IMR-90 (cell line): ENCODE results near the gene OPTC. TPM values are rescaled to one million over a fixed set of nuclear protein-coding genes. Genes with fewer than 3 reads are reported as not detected.

Experiments
- ATAC-seq: fragments of 200-7000 bp; cut with Tn5 transposase; 2 replicates; pipeline ENCODE4 v1.9.1; 2020; ENCODE audit warnings: low read depth, mild to moderate bottlenecking, moderate library complexity
- BruUV-seq: library from RNA; stranded (reverse); fragments of 400-500 nt; replicated peaks from 2 replicates; lab custom pipeline; 2021; lab: Mats Ljungman, UMichigan
- CTCF ChIA-PET: fragments of 300-600 bp; formaldehyde crosslinking; extraction: SDS; loops from one replicate; lab custom pipeline; 2021; ENCODE audit warnings: antibody characterized with exemption; lab: Yijun Ruan, JAX
- POLR2A ChIA-PET: fragments of 300-600 bp; sonication (Branson Sonifier 250); formaldehyde crosslinking; loops from one replicate; lab custom pipeline; 2022; ENCODE audit warnings: antibody characterized with exemption; ENCODE audit not compliant: unreplicated experiment; lab: Charles Lee
- DNase-seq: peaks from one replicate; pipeline ENCODE4 v3.0.0; 2013
- H2AFZ ChIP-seq: replicated peaks from 2 replicates; pipeline ENCODE3; 2013; ENCODE audit warnings: low read length, mild to moderate bottlenecking; ENCODE audit not compliant: poor library complexity
- H2AK5ac ChIP-seq: 2 replicates; pipeline ENCODE4 v1.6.1; 2013; ENCODE audit warnings: low read depth, low read length, inconsistent platforms
- H2AK9ac ChIP-seq: replicated peaks from 2 replicates; pipeline ENCODE3; 2013; ENCODE audit warnings: mild to moderate bottlenecking, low read depth, low read length, moderate library complexity; ENCODE audit not compliant: poor library complexity
- H2BK120ac ChIP-seq: 2 replicates; pipeline ENCODE4 v1.6.1; 2013; ENCODE audit warnings: low read depth, low read length, inconsistent platforms
- H2BK15ac ChIP-seq: 3 replicates; pipeline ENCODE4 v1.6.1; 2013; ENCODE audit warnings: low read depth, low read length, inconsistent platforms
- H2BK20ac ChIP-seq: 2 replicates; pipeline ENCODE4 v1.6.1; 2013; ENCODE audit warnings: low read depth, mild to moderate bottlenecking, inconsistent platforms, low read length, moderate library complexity
- H2BK5ac ChIP-seq: 2 replicates; pipeline ENCODE4 v1.6.1; 2013; ENCODE audit warnings: mild to moderate bottlenecking, low read depth, low read length, inconsistent platforms; ENCODE audit not compliant: poor library complexity, severe bottlenecking
- H3K14ac ChIP-seq: replicated peaks from 2 replicates; pipeline ENCODE4 v1.6.1; 2013; ENCODE audit warnings: low read depth, low read length, inconsistent platforms
- H3K18ac ChIP-seq: 2 replicates; pipeline ENCODE4 v1.6.1; 2013; ENCODE audit warnings: low read depth, low read length, control low read depth
- H3K23ac ChIP-seq: 2 replicates; pipeline ENCODE4 v1.6.1; 2013; ENCODE audit warnings: low read depth, low read length, inconsistent platforms
- H3K27ac ChIP-seq: 2 replicates; pipeline ENCODE4 v1.5.1; 2013; ENCODE audit warnings: mild to moderate bottlenecking, control low read depth, low read length; ENCODE audit not compliant: insufficient read depth
- H3K27me3 ChIP-seq: 2 replicates; pipeline ENCODE4 v1.6.1; 2013; ENCODE audit warnings: low read length; ENCODE audit not compliant: control insufficient read depth, insufficient read depth
- H3K36me3 ChIP-seq: 2 replicates; pipeline ENCODE4 v1.6.1; 2013; ENCODE audit warnings: low read length, mixed read lengths; ENCODE audit not compliant: control insufficient read depth, insufficient read depth
- H3K4ac ChIP-seq: 2 replicates; pipeline ENCODE4 v1.6.1; 2013; ENCODE audit warnings: low read depth, low read length, inconsistent platforms
- H3K4me1 ChIP-seq: 2 replicates; pipeline ENCODE4 v1.6.1; 2013; ENCODE audit warnings: low read length, mixed read lengths; ENCODE audit not compliant: control insufficient read depth, insufficient read depth
- H3K4me2 ChIP-seq: 2 replicates; pipeline ENCODE4 v1.6.1; 2013; ENCODE audit warnings: low read depth, mild to moderate bottlenecking, control low read depth, low read length, moderate library complexity
- H3K4me3 ChIP-seq: 2 replicates; pipeline ENCODE4 v1.5.1; 2013; ENCODE audit warnings: low read depth, mild to moderate bottlenecking, control low read depth, low read length, moderate library complexity; ENCODE audit not compliant: insufficient read depth
- H3K56ac ChIP-seq: 2 replicates; pipeline ENCODE4 v1.6.1; 2013; ENCODE audit warnings: low read length, inconsistent platforms; ENCODE audit not compliant: insufficient read depth; ENCODE audit errors: extremely low read depth
- H3K79me1 ChIP-seq, 2 experiments: 2 replicates each; pipeline ENCODE4 v1.6.1; 2013; ENCODE audit warnings: low read length in 2 of 2, inconsistent platforms in 1 of 2, low read depth in 1 of 2
- H3K9ac ChIP-seq: 2 replicates; pipeline ENCODE4 v1.6.1; 2013; ENCODE audit warnings: low read depth, low read length, control low read depth
- H3K9me1 ChIP-seq: 2 replicates; pipeline ENCODE4 v1.6.1; 2013; ENCODE audit warnings: low read length, inconsistent platforms; ENCODE audit not compliant: insufficient read depth
- H3K9me3 ChIP-seq: 2 replicates; pipeline ENCODE4 v1.6.1; 2013; ENCODE audit warnings: low read length; ENCODE audit not compliant: control insufficient read depth, insufficient read depth
- H4K20me1 ChIP-seq: 2 replicates; pipeline ENCODE4 v1.6.1; 2013; ENCODE audit warnings: low read length, inconsistent platforms; ENCODE audit not compliant: insufficient read depth
- H4K5ac ChIP-seq: 2 replicates; pipeline ENCODE4 v1.6.1; 2013; ENCODE audit warnings: mild to moderate bottlenecking, low read depth, low read length, control low read depth
- H4K8ac ChIP-seq, 2 experiments: 2 replicates each; pipeline ENCODE4 v1.6.1; 2013; ENCODE audit warnings: low read depth in 2 of 2, low read length in 2 of 2, control low read depth in 1 of 2, inconsistent platforms in 1 of 2
- H4K91ac ChIP-seq: 2 replicates; pipeline ENCODE4 v1.6.1; 2013; ENCODE audit warnings: low read depth, low read length, inconsistent platforms; ENCODE audit not compliant: insufficient read depth
- BHLHE40 ChIP-seq: fragments of 150-350 bp; IDR thresholded peaks from 2 replicates; pipeline ENCODE4 v1.6.1; 2016; ENCODE audit warnings: mild to moderate bottlenecking, low read depth, low read length
- CEBPB ChIP-seq: IDR thresholded peaks from 2 replicates; pipeline ENCODE4 v1.6.1; 2012; ENCODE audit warnings: low read depth, low read length, improper control_type of control experiment
- CTCF ChIP-seq: conservative IDR thresholded peaks from 2 replicates; pipeline ENCODE4 v1.5.1; 2012; ENCODE audit warnings: mild to moderate bottlenecking, low read depth, low read length, improper control_type of control experiment
- FOS ChIP-seq: fragments of 150-350 bp; IDR thresholded peaks from 2 replicates; pipeline ENCODE4 v1.6.1; 2016; ENCODE audit warnings: low read depth, low read length
- MAFK ChIP-seq: IDR thresholded peaks from 2 replicates; pipeline ENCODE4 v1.6.1; 2012; ENCODE audit warnings: low read depth, low read length, improper control_type of control experiment
- MAZ ChIP-seq: IDR thresholded peaks from 2 replicates; pipeline ENCODE4 v1.6.1; 2012; ENCODE audit warnings: low read depth, mild to moderate bottlenecking, low read length, improper control_type of control experiment, moderate library complexity, borderline replicate concordance
- MXI1 ChIP-seq: IDR thresholded peaks from 2 replicates; pipeline ENCODE4 v1.6.1; 2012; ENCODE audit warnings: low read depth, mild to moderate bottlenecking, low read length, moderate library complexity, borderline replicate concordance
- POLR2A ChIP-seq: IDR thresholded peaks from 2 replicates; pipeline ENCODE4 v1.6.1; 2012; ENCODE audit warnings: mild to moderate bottlenecking, low read depth, low read length
- RAD21 ChIP-seq: IDR thresholded peaks from 2 replicates; pipeline ENCODE4 v1.6.1; 2012; ENCODE audit warnings: low read length, improper control_type of control experiment
- RCOR1 ChIP-seq: IDR thresholded peaks from 2 replicates; pipeline ENCODE4 v1.6.1; 2012; ENCODE audit warnings: mild to moderate bottlenecking, low read length, improper control_type of control experiment; ENCODE audit not compliant: insufficient replicate concordance
- SMC3 ChIP-seq: fragments of 150-350 bp; IDR thresholded peaks from 2 replicates; pipeline ENCODE4 v1.6.1; 2016; ENCODE audit warnings: low read depth, mild to moderate bottlenecking, antibody characterized with exemption, low read length, moderate library complexity
- WGBS, 2 experiments: methylation state at CpG; one replicate each; pipeline versions ENCODE4 v1.1.5 to v1.1.7; 2013; ENCODE audit warnings: missing lambda C conversion rate in 2 of 2; ENCODE audit not compliant: insufficient read length in 1 of 2; ENCODE audit errors: extremely low coverage in 2 of 2; 5-methylcytosine and 5-hydroxymethylcytosine counted together
- dilution Hi-C: fragments of 300-500 bp; cut with HindIII; formaldehyde crosslinking; loops from one replicate; pipeline ENCODE4 v1.14.3; 2018; ENCODE audit warnings: low sequenced_read_pairs; ENCODE audit not compliant: unreplicated experiment
- in situ Hi-C: fragments of 300-500 bp; cut with MboI; formaldehyde crosslinking; loops from 3 replicates; pipeline ENCODE4 v1.14.3; 2019; ENCODE audit warnings: low sequenced_read_pairs, inconsistent platforms, mixed read lengths
- intact Hi-C: fragments of 100-400 bp; cut with micrococcal nuclease; formaldehyde crosslinking; loops from 2 replicates; pipeline ENCODE4 v1.10.0; 2022
- polyA plus RNA-seq, 3 experiments: library from polyadenylated mRNA; depleted of rRNA; stranded (reverse); fragments of >200 nt; gene quantifications; 2 replicates each; pipeline ENCODE4 v1.2.3, GENCODE V29; 2012; ENCODE audit warnings: low replicate concordance in 1 of 3
- total RNA-seq: library from RNA; depleted of rRNA; stranded (reverse); fragments of >200 nt; gene quantifications from 2 replicates; pipeline ENCODE4 v1.2.3, GENCODE V29; 2012
- TF ChIP-seq, protein P1 (sequence below): fragments of 150-350 bp; IDR thresholded peaks from 2 replicates; pipeline ENCODE4 v1.6.1; 2017; ENCODE audit warnings: mild to moderate bottlenecking, antibody characterized with exemption, low read length, low read depth
- TF ChIP-seq, protein P2 (sequence below): fragments of 150-350 bp; IDR thresholded peaks from 2 replicates; pipeline ENCODE4 v1.6.1; 2016; ENCODE audit warnings: low read depth, mild to moderate bottlenecking, low read length, moderate library complexity, borderline replicate concordance

OPTC gene
- total and polyA plus RNA-seq, 2 of the 4 experiments (the other 2 are of a cell fraction): not detected

- H2AK9ac ChIP-seq: no peak overlapping the region
- 92% methylated on average over 2 of the region's 17 CpGs; no CpG with 5 or more reads in 1 of the 2 experiments for WGBS, 2 experiments
- H3K27me3 ChIP-seq: peaks cover 54% of the 10 kb centered on the region
- TF ChIP-seq MXI1 (no peak), FOS (no peak), SMC3 (no peak), POLR2A (no peak), MAFK (no peak), CEBPB (no peak), CTCF (no peak), BHLHE40 (no peak), RAD21 (no peak), MAZ (no peak), RCOR1 (no peak)
- TF ChIP-seq, protein P1, sequence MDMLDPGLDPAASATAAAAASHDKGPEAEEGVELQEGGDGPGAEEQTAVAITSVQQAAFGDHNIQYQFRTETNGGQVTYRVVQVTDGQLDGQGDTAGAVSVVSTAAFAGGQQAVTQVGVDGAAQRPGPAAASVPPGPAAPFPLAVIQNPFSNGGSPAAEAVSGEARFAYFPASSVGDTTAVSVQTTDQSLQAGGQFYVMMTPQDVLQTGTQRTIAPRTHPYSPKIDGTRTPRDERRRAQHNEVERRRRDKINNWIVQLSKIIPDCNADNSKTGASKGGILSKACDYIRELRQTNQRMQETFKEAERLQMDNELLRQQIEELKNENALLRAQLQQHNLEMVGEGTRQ: no peak
- TF ChIP-seq, protein P2, sequence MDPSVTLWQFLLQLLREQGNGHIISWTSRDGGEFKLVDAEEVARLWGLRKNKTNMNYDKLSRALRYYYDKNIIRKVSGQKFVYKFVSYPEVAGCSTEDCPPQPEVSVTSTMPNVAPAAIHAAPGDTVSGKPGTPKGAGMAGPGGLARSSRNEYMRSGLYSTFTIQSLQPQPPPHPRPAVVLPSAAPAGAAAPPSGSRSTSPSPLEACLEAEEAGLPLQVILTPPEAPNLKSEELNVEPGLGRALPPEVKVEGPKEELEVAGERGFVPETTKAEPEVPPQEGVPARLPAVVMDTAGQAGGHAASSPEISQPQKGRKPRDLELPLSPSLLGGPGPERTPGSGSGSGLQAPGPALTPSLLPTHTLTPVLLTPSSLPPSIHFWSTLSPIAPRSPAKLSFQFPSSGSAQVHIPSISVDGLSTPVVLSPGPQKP: no peak
- H3K9me3 ChIP-seq: peaks cover 4% of the 10 kb centered on the region
- no peaks in the 10 kb centered on the region for H3K36me3 ChIP-seq
- no peaks in the 10 kb centered on the region for H4K20me1 ChIP-seq
- H3K27ac ChIP-seq: no peak overlapping the region
- ATAC-seq: no peak
- CTCF ChIA-PET: no interaction called here
- no peaks in the 10 kb centered on the region for H3K9me1 ChIP-seq
- dilution Hi-C loops: no loop called here
- no peak overlapping the region for H3K4me3 ChIP-seq
- H3K4me1 ChIP-seq: peaks cover 2% of the 10 kb centered on the region; the same call in 1 of the 2 replicates
- H2AFZ ChIP-seq: no peak overlapping the region
- no peaks in the 10 kb centered on the region for H3K79me1 ChIP-seq
- POLR2A ChIA-PET: no interaction called here
- H2AK5ac ChIP-seq: no peak overlapping the region
- H3K9ac ChIP-seq: no peak overlapping the region
- no peak overlapping the region for H4K91ac ChIP-seq
- in situ Hi-C loops: no loop called here
- H2BK120ac ChIP-seq: no peak overlapping the region
- no peak overlapping the region for H3K56ac ChIP-seq
- no peak overlapping the region for H2BK20ac ChIP-seq
- no peak overlapping the region for H3K4ac ChIP-seq
- no peak overlapping the region for H2BK15ac ChIP-seq
- intact Hi-C loops: no loop called here
- no peak overlapping the region for H4K8ac ChIP-seq
- no peak overlapping the region for H3K4me2 ChIP-seq
- no peak overlapping the region for H2BK5ac ChIP-seq
- DNase-seq: no peak
- no peak overlapping the region for H3K23ac ChIP-seq
- no TSS peak for BruUV-seq
- H3K14ac ChIP-seq: no peak overlapping the region
- H3K18ac ChIP-seq: no peak overlapping the region
- H4K5ac ChIP-seq: no peak overlapping the region
Observed at GRCh38 chr1:203450479-203451149, 43.3 kb upstream of the OPTC start.
